HS-27A (cell line): ENCODE results near the gene CYP4A11.
"Not testable (repeated sequence)": the region's sequence is repeated elsewhere in the genome, so short reads cannot be mapped to it uniquely, and the experiment has no call there.

ENCODE experiments used
- DNase-seq: peaks from one replicate; pipeline ENCODE4 v3.0.0-alpha.2; 2012; ENCODE audit warnings: low read depth, missing footprints

The CYP4A11 gene

GRCh38 chr1:46941135-46941694 lies at the start of gene CYP4A11:
Gene CYP4A11 (minus strand): TSS chr1:46941476. CDS start chr1:46941433, 43 bp downstream.
- DNase-seq, result no peak

GRCh38 chr1:46990541-46990940 lies 49.3 kb upstream of the CYP4A11 start:
- DNase-seq, result not testable (repeated sequence)

- DNase-seq, result no peak
Measured at GRCh38 chr1:46983830-46984586, 42.7 kb upstream of the CYP4A11 start.

- DNase-seq, result no peak
Measured at GRCh38 chr1:46983166-46983829, 42.0 kb upstream of the CYP4A11 start.

GRCh38 chr1:46969014-46969619 lies 27.8 kb upstream of the CYP4A11 start:
- DNase-seq, result no peak

- DNase-seq, result not testable (repeated sequence)
Measured at GRCh38 chr1:46962272-46962671, 21.0 kb upstream of the CYP4A11 start.

GRCh38 chr1:46961066-46961758 lies 19.9 kb upstream of the CYP4A11 start:
- no peak for DNase-seq

GRCh38 chr1:46960250-46960649 lies 19.0 kb upstream of the CYP4A11 start:
- DNase-seq, result no peak

GRCh38 chr1:46955116-46955515 lies 13.8 kb upstream of the CYP4A11 start:
- DNase-seq, result not testable (repeated sequence)

- not testable (repeated sequence) for DNase-seq
Measured at GRCh38 chr1:46953847-46954246, 12.6 kb upstream of the CYP4A11 start.

- DNase-seq, result not testable (repeated sequence)
Measured at GRCh38 chr1:46949417-46949666, 8.1 kb upstream of the CYP4A11 start.

GRCh38 chr1:46948629-46949416 lies 7.5 kb upstream of the CYP4A11 start:
- no peak for DNase-seq

- not testable (repeated sequence) for DNase-seq
Measured at GRCh38 chr1:46947706-46948105, 6.4 kb upstream of the CYP4A11 start.

- DNase-seq, result no peak
Measured at GRCh38 chr1:46942086-46942485, 810 bp upstream of the CYP4A11 start.

GRCh38 chr1:46940307-46940706 lies 969 bp downstream of the CYP4A11 start:
- no peak for DNase-seq

- no peak for DNase-seq
Measured at GRCh38 chr1:46937270-46937669, 4.0 kb downstream of the CYP4A11 start.

GRCh38 chr1:46936788-46937187 lies 4.5 kb downstream of the CYP4A11 start:
- no peak for DNase-seq

- DNase-seq, result not testable (repeated sequence)
Measured at GRCh38 chr1:46934852-46935251, 6.4 kb downstream of the CYP4A11 start.

- DNase-seq, result not testable (repeated sequence)
Measured at GRCh38 chr1:46932020-46932419, 9.3 kb downstream of the CYP4A11 start.

- no peak for DNase-seq
Measured at GRCh38 chr1:46931151-46931550, 10.1 kb downstream of the CYP4A11 start.

- no peak for DNase-seq
Measured at GRCh38 chr1:46927249-46927835, 13.9 kb downstream of the CYP4A11 start.
